Inferior parietal cortex (tissue), 1 donor: ENCODE results near the gene NENF.
"Not testable (repeated sequence)": the region's sequence is repeated elsewhere in the genome, so short reads cannot be mapped to it uniquely, and the experiment has no call there.

Experiments
- DNase-seq: peaks from one replicate; pipeline ENCODE4 v3.0.0-alpha.2; 2016; ENCODE audit errors: extremely low spot score

NENF gene

GRCh38 chr1:212432661-212433576 is at the start of gene NENF:
NENF (plus strand) TSS chr1:212432920; CDS start chr1:212432944, 24 bp downstream.
- peak; percentile 80 for DNase-seq

GRCh38 chr1:212386029-212386428 is 46.7 kb upstream of the NENF start:
- no peak for DNase-seq

GRCh38 chr1:212388985-212389716 is 43.6 kb upstream of the NENF start:
- DNase-seq = no peak

GRCh38 chr1:212395678-212396437 is 36.9 kb upstream of the NENF start:
- not testable (repeated sequence) for DNase-seq

GRCh38 chr1:212396638-212397037 is 36.1 kb upstream of the NENF start:
- DNase-seq = no peak

GRCh38 chr1:212397171-212397570 is 35.5 kb upstream of the NENF start:
- no peak for DNase-seq

- no peak for DNase-seq
These were observed 31.7 kb upstream of the NENF start for GRCh38 chr1:212401042-212401441.

- DNase-seq = no peak
These were observed 30.7 kb upstream of the NENF start for GRCh38 chr1:212401838-212402582.

- no peak for DNase-seq
These were observed 29.9 kb upstream of the NENF start for GRCh38 chr1:212402666-212403321.

- DNase-seq = no peak
These were observed 22.4 kb upstream of the NENF start for GRCh38 chr1:212410231-212410820.

- DNase-seq = no peak
These were observed 20.3 kb upstream of the NENF start for GRCh38 chr1:212412374-212412773.

- no peak for DNase-seq
These were observed 18.8 kb upstream of the NENF start for GRCh38 chr1:212413902-212414327.

GRCh38 chr1:212414328-212415106 is 18.2 kb upstream of the NENF start, which contains the start of gene PACC1:
PACC1 (minus strand) TSS chr1:212414886; CDS start chr1:212414757, 129 bp downstream.
- peak; percentile 95 for DNase-seq

- peak; percentile 75 for DNase-seq
These were observed 17.4 kb upstream of the NENF start for GRCh38 chr1:212415107-212415841.

GRCh38 chr1:212421165-212421564 is 11.6 kb upstream of the NENF start:
- DNase-seq = no peak

- DNase-seq = no peak
These were observed 8.8 kb upstream of the NENF start for GRCh38 chr1:212423879-212424278.

- no peak for DNase-seq
These were observed 4.2 kb upstream of the NENF start for GRCh38 chr1:212428496-212428895.

GRCh38 chr1:212430416-212430815 is 2.3 kb upstream of the NENF start:
- DNase-seq = no peak

GRCh38 chr1:212430955-212431394 is 1.7 kb upstream of the NENF start:
- DNase-seq = no peak
